Inflammatory macrophage treated with lipopolysaccharide for 4 hours (primary cell): ENCODE data around the gene ZBTB38.

Experiments used
- DNase-seq: peaks from one replicate; pipeline ENCODE4 v3.0.0-alpha.2; 2020

ZBTB38 gene

GRCh38 chr3:141368925-141369794 is 856 bp downstream of the ZBTB38 start:
- DNase-seq, result no peak

GRCh38 chr3:141370065-141370533 is 1.8 kb downstream of the ZBTB38 start:
- peak; percentile 75 for DNase-seq

GRCh38 chr3:141371882-141372281 is 3.6 kb downstream of the ZBTB38 start:
- no peak for DNase-seq

GRCh38 chr3:141372656-141373055 is 4.4 kb downstream of the ZBTB38 start:
- no peak for DNase-seq

GRCh38 chr3:141373232-141373631 is 4.9 kb downstream of the ZBTB38 start:
- DNase-seq, result no peak

GRCh38 chr3:141373768-141374526 is 5.6 kb downstream of the ZBTB38 start:
- DNase-seq, result no peak

- DNase-seq, result no peak
These were observed 7.3 kb downstream of the ZBTB38 start for GRCh38 chr3:141375381-141376301.

GRCh38 chr3:141377377-141377776 is 9.1 kb downstream of the ZBTB38 start:
- no peak for DNase-seq

GRCh38 chr3:141378556-141378955 is 10.3 kb downstream of the ZBTB38 start:
- no peak for DNase-seq

- no peak for DNase-seq
These were observed 11.1 kb downstream of the ZBTB38 start for GRCh38 chr3:141379250-141379966.

GRCh38 chr3:141380279-141380678 is 12.0 kb downstream of the ZBTB38 start:
- no peak for DNase-seq

- DNase-seq, result no peak
These were observed 12.7 kb downstream of the ZBTB38 start for GRCh38 chr3:141380987-141381386.

- no peak for DNase-seq
These were observed 14.3 kb downstream of the ZBTB38 start for GRCh38 chr3:141382571-141382970.

GRCh38 chr3:141383555-141384129 is 15.3 kb downstream of the ZBTB38 start:
- DNase-seq, result no peak

- DNase-seq, result no peak
These were observed 15.9 kb downstream of the ZBTB38 start for GRCh38 chr3:141384157-141384556.

GRCh38 chr3:141384575-141384974 is 16.3 kb downstream of the ZBTB38 start:
- no peak for DNase-seq

GRCh38 chr3:141385406-141386125 is 17.3 kb downstream of the ZBTB38 start:
- no peak for DNase-seq

- DNase-seq, result no peak
These were observed 17.8 kb downstream of the ZBTB38 start for GRCh38 chr3:141386126-141386488.

- DNase-seq, result peak; percentile 44
These were observed 18.4 kb downstream of the ZBTB38 start for GRCh38 chr3:141386611-141387111.

GRCh38 chr3:141387516-141387915 is 19.2 kb downstream of the ZBTB38 start:
- no peak for DNase-seq

- no peak for DNase-seq
These were observed 20.1 kb downstream of the ZBTB38 start for GRCh38 chr3:141388395-141388794.
